ENCODE measurements around the gene CD70. TPM values are rescaled to one million over a fixed set of nuclear protein-coding genes. Genes with fewer than 3 reads are reported as not detected.
"Not testable (repeated sequence)": the region's sequence is repeated elsewhere in the genome, so short reads cannot be mapped to it uniquely, and the experiment has no call there.

The CD70 gene
- total and polyA plus RNA-seq, 2 donors (not counting 3 experiments of a cell fraction or from before 2014, with no cell fraction given), result not detected

DNA sequence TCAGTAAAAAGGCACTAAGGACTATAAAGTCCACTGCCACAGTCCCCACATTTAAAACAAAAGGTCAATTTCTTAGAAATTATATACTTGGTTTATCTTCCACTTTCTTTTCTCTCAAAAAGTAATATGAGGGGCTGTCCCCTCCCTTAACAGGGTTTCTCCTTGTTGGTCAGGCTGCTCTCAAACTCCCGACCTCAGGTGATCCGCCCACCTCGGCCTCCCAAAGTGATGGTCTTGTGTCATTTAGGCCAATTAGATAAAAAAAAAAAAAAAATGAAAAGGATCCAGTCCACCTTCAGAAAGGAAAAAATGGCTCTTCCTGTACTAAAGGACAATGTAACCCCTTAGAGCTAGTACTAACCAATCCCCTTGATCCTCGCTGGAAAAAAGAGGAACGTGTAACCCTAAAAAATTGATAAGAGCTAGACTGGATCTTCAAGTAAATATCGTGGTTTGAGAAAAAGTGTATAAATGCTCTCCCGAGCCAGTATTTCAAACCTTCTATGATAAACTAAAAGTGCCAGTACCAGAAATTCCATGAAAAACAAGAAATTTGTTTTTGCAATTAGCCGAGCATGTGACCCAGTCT is 9.0 kb upstream of the CD70 start:
- FAIRE-seq (no peak), DNase-seq (ENCODE audit: low read depth, low spot score) (no peak)
- H3K79me2 ChIP-seq (ENCODE audit: control insufficient read depth, insufficient read depth, low read length), result no peaks in the 10 kb centered on the region
- H3K4me3 ChIP-seq (replicated peaks in 1 of 3; ENCODE audit: insufficient read depth in 1 of 3, low read depth in 1 of 3, low read length in 3 of 3), result no peak overlapping the region
- no peaks in the 10 kb centered on the region for H4K20me1 ChIP-seq (replicated peaks; ENCODE audit: control insufficient read depth, extremely low read depth, insufficient read depth, low read length)
- H3K9me3 ChIP-seq (replicated peaks; ENCODE audit: control insufficient read depth, insufficient read depth, low read length), result no peaks in the 10 kb centered on the region
- intact Hi-C loops (cut with micrococcal nuclease) (no loop called here), dilution Hi-C loops (cut with MboI; ENCODE audit: extremely low pct_ligation_motif_present, low sequenced_read_pairs) (no loop called here)
- no peaks in the 10 kb centered on the region for H3K27me3 ChIP-seq (ENCODE audit: control insufficient read depth in 2 of 2, insufficient read depth in 2 of 2, low read length in 2 of 2)
- no peak overlapping the region for H2AFZ ChIP-seq (ENCODE audit: low read depth, low read length)
- no peak overlapping the region for H3K9ac ChIP-seq (replicated peaks; ENCODE audit: extremely low read depth, insufficient read depth, low read length)
- no peak for TF ChIP-seq EZH2 (IDR thresholded peaks at IDR 0.05; ENCODE audit: borderline replicate concordance, low read depth, low read length, severe bottlenecking)
- no peak for TF ChIP-seq POLR2A (IDR thresholded peaks at IDR 0.05; ENCODE audit: low read depth, low read length)
- TF ChIP-seq MYC (IDR thresholded peaks at IDR 0.05; ENCODE audit: low read depth, low read length), result no peak
- no peak for TF ChIP-seq CTCF (IDR thresholded peaks at IDR 0.05; ENCODE audit: extremely low read depth in 1 of 2, insufficient read depth in 1 of 2, low read depth in 1 of 2, low read length in 2 of 2)
- TF ChIP-seq, protein P1, sequence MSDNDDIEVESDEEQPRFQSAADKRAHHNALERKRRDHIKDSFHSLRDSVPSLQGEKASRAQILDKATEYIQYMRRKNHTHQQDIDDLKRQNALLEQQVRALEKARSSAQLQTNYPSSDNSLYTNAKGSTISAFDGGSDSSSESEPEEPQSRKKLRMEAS (IDR thresholded peaks at IDR 0.05; ENCODE audit: insufficient read depth, insufficient read length), result no peak
- TF ChIP-seq FOS (IDR thresholded peaks at IDR 0.05; ENCODE audit: borderline replicate concordance, insufficient read depth, low read length), result no peak
- TF ChIP-seq JUN (IDR thresholded peaks at IDR 0.05; ENCODE audit: borderline replicate concordance, insufficient read depth, insufficient read length, low read depth), result no peak
- TF ChIP-seq GATA2 (IDR thresholded peaks at IDR 0.05; ENCODE audit: insufficient read depth, insufficient read length, low read depth, low read length), result no peak
- no peak overlapping the region for H3K27ac ChIP-seq (ENCODE audit: insufficient read depth, low read depth, low read length)
- no peaks in the 10 kb centered on the region for H3K4me1 ChIP-seq (ENCODE audit: control insufficient read depth, extremely low read depth, insufficient read depth, low read length)
- CTCF ChIA-PET, result no interaction called here
- POLR2A ChIA-PET, result no interaction called here
- H3K4me2 ChIP-seq (ENCODE audit: insufficient read depth, low read length), result no peak overlapping the region
- no TSS peak for BruUV-seq (replicated peaks)
- H3K36me3 ChIP-seq (ENCODE audit: control insufficient read depth in 2 of 2, extremely low read depth in 1 of 2, insufficient read depth in 2 of 2, low read length in 2 of 2), result no peaks in the 10 kb centered on the region
- H3K9me1 ChIP-seq (replicated peaks; ENCODE audit: control insufficient read depth, extremely low read depth, insufficient read depth, low read length), result no peaks in the 10 kb centered on the region

DNA sequence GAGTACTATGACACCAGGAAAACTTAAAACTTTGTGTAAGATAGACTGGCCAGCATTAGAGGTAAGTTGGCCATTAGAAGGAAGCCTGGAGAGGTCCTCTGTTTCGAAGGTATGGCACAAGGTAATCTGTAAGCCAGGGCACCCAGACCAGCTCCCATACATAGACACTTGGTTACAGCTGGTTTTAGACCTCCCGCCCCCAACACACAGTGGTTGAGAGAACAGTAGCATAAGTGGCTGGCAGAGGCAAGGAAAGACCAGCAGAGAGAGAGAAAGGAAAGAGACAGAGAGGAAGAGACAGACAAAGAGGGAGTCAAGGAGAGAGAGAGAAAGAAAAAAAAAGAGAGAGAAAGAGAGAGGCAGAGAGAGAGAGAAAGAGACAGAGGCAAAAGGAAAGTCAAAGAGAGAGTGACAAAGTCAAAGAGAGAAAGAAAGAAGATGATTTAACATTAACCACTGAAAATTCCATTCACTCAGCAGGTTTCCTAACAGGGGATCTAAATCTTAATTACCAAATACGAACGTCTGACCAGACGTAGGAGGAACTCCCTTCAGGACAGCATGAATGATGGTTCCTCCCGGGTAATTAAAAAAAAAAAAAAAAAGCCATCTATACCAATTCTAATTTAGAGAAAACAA is 7.4 kb upstream of the CD70 start:
- H3K36me3 ChIP-seq (ENCODE audit: control insufficient read depth in 2 of 2, extremely low read depth in 1 of 2, insufficient read depth in 2 of 2, low read length in 2 of 2); H3K9me1 ChIP-seq (replicated peaks; ENCODE audit: control insufficient read depth, extremely low read depth, insufficient read depth, low read length); H3K4me2 ChIP-seq (ENCODE audit: insufficient read depth, low read length); H2AFZ ChIP-seq (ENCODE audit: low read depth, low read length); H4K20me1 ChIP-seq (replicated peaks; ENCODE audit: control insufficient read depth, extremely low read depth, insufficient read depth, low read length); DNase-seq (ENCODE audit: low read depth, low spot score); H3K79me2 ChIP-seq (ENCODE audit: control insufficient read depth, insufficient read depth, low read length); H3K4me3 ChIP-seq (replicated peaks in 1 of 3; ENCODE audit: insufficient read depth in 1 of 3, low read depth in 1 of 3, low read length in 3 of 3); intact Hi-C loops (cut with micrococcal nuclease); dilution Hi-C loops (cut with MboI; ENCODE audit: extremely low pct_ligation_motif_present, low sequenced_read_pairs); POLR2A ChIA-PET; H3K9me3 ChIP-seq (replicated peaks; ENCODE audit: control insufficient read depth, insufficient read depth, low read length); H3K27me3 ChIP-seq (ENCODE audit: control insufficient read depth in 2 of 2, insufficient read depth in 2 of 2, low read length in 2 of 2); BruUV-seq (replicated peaks); FAIRE-seq; CTCF ChIA-PET; H3K27ac ChIP-seq (ENCODE audit: insufficient read depth, low read depth, low read length); H3K9ac ChIP-seq (replicated peaks; ENCODE audit: extremely low read depth, insufficient read depth, low read length); H3K4me1 ChIP-seq (ENCODE audit: control insufficient read depth, extremely low read depth, insufficient read depth, low read length): not testable (repeated sequence)
